Measurements from ENCODE around the gene CAPZA2.

- no peak for TF ChIP-seq CTCF (IDR thresholded peaks at IDR 0.05; ENCODE audit: borderline replicate concordance, extremely low read depth, low read length, poor library complexity, severe bottlenecking)
- TF ChIP-seq EZH2 (IDR thresholded peaks at IDR 0.05; ENCODE audit: borderline replicate concordance, low read depth, low read length, severe bottlenecking): no peak
Observed at GRCh38 chr7:116884691-116885090, 22.3 kb downstream of the CAPZA2 start.

All from DND-41 (cell line).